Measurements from ENCODE around the gene CRYL1. TPM values are rescaled to one million over a fixed set of nuclear protein-coding genes. Genes with fewer than 3 reads are reported as not detected.

Gene CRYL1
- total RNA-seq, 1 experiment from 2014 or later, result 13.5 TPM

DNA sequence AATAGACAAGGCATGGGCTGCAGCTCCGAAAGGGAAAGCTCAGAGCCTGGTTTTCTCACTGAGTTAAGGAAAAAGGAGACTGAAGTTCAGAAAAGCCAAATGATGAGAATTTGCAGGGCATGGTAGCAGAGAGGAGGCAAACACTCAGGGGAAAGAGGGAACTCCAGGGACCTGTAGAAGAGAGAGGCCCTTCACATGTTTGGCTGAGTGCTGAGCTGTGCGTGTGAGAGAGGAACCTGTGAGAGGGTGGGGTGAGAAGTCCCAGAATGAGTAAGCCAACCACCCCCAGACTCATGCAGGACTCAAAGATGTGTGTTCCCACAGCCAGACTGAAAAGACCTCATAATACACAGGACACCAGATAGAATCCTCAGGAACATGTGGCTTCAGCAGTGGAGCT is 2.8 kb upstream of the CRYL1 start:
- no peak for DNase-seq (ENCODE audit: low read depth)

DNA sequence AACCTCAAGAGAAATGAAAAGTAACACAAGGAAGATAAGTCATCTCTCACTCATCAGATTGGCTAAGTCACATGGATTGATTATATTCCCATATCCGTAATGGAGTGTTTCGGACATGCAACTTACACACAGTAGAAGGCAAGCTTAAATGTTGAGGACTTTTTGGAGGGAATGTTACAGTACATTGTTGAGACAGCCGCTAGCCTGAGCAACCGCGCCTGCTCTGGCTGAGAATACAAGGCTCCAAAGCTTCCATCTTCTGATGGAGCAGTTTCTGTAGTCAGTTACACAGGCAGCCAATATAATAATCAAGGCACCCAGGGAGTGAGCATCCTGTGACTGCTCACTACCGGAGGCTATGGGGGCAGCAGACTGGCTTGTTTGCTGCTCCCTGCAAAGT is 1.0 kb upstream of the CRYL1 start:
- peak; percentile 42 for DNase-seq (ENCODE audit: low read depth)

DNA sequence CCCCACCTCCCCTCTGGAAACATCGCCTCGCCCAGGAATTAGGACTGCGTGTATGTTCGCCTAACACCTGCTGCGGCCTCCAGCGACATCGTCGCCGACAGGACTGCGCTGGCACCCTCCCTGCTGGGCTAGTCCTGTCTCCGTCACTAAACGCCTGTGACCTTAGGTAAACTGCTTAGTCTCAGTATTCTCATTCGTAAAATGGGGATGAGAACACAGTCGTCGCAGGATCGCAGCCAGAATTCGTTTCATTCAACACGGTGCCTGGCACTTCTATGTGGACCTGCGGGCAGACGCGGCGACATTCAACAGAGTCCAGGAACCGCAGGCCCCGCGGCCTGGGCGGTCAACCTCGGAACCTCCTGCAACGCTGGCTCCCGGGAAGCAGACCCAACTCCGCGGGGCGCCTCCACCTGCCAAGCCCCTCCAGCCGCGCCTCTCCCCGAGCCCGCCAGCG is 485 bp downstream of the CRYL1 start:
- peak; percentile 8 for DNase-seq (ENCODE audit: low read depth)

DNA sequence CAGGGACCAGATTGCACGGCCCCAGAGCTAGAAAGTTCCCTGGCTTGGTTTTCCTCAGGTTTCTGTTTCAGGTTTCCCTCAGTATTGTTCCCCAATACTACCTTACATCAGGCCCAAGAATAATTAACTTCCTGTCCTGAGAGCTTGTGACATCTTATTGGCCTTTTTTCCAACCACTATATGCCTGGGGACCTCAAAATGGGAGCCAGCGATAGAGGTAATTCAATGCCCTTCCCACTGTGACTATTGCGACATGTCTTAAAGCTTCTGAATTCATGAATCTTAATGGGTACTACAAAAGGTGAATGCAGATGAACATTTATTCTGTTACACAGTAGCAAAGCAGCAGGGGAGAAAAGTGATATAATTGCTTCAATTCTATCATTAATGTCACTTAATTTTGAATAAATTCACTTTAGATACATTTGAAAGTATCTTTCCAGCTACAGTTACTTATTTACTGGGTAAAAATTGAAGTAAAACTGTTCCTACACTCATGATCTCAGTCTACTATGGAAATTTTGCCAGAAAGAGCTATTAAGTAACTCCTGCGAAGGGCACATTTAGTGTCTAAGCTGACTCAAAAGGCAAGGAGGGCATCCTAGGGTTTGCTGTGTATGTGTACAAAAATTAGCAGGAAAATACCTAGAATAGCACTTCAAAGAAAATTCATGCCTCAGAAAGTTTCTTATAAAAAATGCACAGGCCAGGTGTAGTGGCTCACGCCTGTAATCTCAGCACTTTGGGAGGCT is 4.1 kb downstream of the CRYL1 start:
- no peak for DNase-seq (ENCODE audit: low read depth)

DNA sequence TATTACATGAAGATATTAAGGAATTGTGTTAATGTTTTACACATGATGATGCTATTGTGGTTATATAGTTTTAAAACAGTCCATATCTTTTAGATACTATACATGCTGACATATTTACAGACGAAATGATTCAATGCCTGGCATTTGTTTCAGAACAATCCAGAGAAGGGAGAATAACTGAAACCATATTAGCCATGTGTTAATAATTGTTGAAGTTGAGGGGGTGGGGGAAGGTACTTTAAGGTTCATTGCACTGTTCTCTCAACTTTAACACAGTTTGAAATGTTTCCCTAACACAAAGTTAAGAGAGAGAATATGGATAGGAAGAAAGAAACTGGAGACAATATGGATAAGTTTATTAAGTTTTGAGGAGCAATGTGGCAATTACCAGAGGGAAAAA is 5.8 kb downstream of the CRYL1 start:
- no peak for DNase-seq (ENCODE audit: low read depth)

DNA sequence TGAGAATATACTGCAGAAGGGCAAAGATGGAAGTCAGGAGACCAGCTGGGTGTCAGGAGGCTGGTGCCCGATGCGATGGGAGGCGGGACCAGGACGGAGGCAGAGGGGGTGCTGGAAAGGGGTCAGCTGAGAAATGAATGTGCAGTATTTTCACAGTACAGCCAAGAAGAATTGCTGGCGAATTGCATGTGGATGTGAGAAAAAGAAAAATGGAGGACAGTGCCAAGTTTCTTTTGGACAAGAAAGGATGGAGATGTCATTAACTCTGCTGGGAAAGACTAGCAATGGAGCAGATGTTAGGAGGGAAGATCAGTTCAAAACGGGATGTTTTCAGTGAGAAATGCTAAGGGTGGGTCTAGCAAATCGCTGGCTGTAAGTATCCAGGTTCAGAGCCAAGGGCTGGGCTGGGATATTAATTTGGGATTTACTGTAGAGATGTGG is 7.0 kb downstream of the CRYL1 start:
- DNase-seq (ENCODE audit: low read depth), result no peak

DNA sequence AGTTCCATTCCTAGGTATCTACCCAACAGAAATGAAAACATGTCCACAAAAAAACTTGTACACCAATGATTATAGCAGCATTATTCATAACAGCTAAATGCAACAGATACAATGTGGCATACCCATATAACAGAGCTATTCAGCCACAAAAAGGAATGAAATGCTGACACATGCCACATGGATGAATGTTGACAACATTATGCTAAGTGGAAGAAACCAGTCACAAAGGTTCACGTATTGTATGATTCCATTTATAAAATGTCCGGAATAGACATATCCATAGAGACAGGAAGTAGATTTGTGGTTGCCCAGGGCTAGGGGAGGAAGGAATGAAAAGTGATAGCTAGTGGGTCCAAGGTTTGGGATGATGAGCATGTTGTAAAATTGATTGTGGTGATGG is 10.8 kb downstream of the CRYL1 start:
- DNase-seq (ENCODE audit: low read depth), result peak; percentile 49

DNA sequence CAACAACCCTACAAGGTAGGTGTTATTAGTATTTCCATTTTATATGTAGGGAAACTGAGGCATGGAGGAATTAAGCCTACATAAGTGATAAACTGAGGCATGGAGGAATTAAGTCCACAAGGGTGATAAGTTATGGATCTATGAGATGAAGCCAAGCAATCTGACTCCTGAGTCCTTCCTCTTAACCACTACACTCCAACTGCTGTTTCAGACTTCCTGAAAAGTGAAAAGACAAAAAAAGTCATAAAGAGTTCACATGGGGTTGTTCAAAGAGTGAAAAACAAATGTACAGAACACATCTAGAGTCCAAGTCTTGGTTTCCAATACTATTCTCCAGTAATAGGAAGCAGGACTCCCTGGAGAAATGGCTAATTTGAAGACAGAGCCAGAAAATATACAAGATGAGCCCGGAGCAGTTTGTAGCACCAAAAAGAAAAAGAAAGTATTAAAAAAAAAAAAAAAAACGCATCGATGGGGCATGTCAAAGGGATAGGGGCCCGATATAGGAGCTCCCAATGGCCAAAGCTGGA is 12.1 kb downstream of the CRYL1 start:
- no peak for DNase-seq (ENCODE audit: low read depth)

DNA sequence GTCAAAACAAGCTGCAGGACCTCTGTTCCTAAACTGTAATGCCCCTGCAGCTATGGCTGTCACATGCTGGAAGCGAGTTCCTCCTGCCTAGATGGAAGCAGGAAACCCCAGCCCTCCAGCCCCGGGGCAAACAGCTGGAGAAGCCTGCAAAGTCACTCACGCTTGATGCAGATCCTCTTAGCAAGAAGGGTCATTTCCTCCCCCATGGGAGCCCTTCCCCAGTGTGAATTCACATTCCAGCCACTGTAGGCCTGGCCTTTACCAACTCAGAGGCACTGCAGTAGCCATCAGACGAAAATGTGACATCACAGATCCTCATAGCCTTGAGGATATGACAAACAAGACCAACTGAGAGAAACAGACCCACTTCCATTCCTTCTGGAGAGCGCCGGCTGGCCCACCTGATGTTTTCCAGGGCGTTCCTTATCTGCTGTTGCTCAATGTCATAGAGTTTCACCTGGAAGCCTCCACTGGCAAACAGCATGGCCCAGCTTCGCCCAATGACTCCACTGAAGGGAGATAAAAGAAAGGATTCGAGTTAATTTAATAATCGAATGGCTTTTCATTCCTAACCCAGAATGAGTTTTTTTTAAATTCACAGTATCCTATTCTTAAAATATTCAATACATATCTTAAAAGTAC is 13.5 kb downstream of the CRYL1 start:
- peak; percentile 35 for DNase-seq (ENCODE audit: low read depth)

DNA sequence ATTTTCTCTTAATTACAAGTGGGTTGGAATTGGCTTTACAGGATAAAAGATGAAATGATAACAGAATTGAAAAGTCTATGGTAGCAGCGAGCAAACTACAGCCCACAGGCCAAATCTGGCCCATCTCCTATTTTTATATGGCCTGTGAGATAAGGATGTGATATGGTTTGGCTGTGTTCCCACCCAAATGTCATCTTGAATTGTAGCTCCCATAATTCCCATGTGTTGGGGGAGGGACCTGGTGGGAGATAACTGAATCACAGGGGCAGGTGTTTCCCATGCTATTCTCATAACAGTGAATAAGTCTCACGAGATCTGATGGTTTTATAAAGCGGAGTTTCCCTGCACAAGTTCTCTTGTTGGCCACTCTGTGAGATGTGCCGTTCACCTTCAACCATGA is 19.0 kb downstream of the CRYL1 start:
- no peak for DNase-seq (ENCODE audit: low read depth)

DNA sequence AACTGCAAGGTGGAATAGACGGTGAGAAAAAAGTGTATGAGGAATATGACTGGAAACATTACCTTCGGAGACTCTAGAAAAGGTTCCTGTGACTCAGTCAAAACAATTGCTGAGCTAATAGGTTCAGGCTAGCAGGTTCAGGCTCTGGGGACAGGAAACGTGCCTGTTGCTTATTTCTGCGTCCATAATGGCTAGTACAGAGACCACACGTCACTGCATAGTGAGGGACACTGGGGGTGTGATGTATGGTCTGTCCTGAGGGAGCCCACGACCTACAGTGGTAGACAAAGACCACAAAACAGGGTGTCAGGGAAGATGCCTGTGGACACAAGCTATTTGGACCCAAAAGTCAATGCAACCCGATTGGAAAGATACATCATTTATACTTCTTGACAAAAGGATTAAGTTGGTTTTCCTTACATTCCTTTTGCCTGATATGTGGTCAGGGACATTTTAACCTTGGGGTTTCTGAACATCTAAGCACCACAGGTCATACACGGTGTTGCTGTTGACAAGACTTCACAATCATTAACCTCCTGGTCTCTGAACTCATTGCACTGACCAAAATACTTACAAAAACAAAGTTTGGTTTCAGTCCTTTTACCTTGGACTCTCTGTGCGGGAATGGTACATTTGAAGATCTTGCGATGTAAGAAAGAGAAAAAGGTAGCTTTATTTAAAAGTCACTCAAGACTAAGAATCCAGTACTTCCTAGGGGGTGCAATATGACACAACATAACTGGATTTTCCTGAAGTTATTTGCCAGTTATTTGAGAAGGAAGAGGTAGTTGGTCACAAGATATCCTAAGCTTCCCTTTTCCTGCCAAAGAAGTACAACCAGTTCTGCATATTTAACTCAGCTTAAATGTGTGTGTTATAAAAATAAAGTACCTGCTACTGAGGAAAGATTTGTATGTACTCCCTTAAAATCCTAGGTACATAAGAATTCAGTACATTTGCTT is 20.0 kb downstream of the CRYL1 start:
- DNase-seq (ENCODE audit: low read depth), result no peak

DNA sequence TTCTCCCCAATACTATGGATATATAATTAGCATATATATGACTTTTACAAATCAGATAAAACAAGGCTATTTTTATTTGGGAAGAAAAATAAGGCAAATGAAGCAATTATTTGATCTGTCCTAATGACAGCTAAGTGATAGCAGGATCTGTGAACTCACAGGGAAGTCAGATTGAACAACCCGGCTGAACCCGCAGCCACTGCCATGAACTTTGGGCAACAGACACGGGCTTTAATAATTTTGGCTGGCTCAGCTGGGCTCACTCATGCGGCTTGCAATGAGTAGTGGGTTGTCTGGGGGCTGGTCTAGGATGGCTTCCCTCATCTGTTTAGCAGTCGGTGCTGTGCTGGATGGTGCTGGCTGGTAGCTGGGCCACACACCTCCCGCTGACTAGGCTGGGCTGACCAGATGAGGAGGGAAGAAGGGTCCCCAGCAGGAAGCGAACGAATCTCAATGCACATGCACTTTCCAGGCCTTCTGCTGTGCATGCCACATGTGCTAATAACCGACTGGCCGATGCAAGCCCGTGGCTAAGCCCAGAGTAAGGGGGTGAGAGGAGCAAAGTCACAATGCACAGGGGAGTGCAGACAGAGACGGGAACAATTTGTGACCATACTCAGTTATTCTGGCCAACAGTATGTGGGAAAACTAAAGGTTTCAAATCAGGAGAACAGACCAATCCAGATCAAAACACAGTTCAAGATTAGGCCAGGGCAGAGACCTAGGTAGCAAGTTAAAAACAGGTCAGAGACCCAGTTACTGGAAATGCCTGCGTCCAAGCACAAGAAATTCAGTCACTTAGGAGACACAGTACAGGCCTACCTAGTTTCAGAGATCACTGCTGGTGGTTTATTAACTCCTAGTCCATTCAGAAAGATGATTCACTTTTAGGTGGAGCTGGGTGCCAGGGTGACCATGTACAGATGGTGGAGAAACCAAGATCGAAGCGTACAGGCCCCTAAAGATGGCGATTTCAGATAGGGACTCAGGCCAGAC is 22.3 kb downstream of the CRYL1 start:
- no peak for DNase-seq (ENCODE audit: low read depth)

DNA sequence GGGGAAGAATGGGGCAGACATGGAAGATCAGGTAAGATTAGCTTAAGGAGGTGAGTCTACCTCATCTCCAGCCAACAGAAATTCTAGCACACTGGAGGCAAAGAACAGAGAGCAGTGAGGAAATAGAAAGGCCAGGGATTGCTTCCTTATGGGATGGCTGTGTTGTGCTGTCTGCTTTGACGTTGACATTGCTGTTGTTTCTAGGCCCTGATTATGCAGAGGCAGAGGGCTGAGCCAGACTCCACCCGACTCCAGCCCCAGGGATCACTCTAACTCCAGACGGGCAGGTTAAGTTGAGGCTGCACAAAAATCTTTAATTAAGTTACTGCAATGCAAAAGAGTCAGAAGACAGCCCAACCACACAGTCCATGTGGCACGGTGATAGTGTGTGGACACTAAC is 24.1 kb downstream of the CRYL1 start:
- DNase-seq (ENCODE audit: low read depth), result no peak

DNA sequence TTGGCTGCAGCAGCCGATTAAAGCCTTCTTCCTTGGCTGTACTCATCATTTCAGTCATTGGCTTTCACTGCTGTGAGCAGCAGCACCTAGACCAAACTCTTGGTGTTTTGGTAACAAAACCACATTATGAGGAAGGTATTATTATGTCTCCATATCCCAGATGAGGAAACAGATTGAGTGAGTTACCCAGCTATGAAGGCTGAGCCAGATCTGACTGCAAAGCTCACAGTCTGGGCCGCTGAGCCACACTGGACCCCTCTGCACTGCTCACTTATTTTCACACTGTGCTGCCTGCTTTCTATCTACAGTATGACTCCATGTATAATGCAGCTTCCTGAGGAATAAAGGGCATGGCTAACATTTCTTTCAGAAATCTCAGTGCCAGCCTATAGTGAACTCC is 24.5 kb downstream of the CRYL1 start:
- DNase-seq (ENCODE audit: low read depth), result no peak

DNA sequence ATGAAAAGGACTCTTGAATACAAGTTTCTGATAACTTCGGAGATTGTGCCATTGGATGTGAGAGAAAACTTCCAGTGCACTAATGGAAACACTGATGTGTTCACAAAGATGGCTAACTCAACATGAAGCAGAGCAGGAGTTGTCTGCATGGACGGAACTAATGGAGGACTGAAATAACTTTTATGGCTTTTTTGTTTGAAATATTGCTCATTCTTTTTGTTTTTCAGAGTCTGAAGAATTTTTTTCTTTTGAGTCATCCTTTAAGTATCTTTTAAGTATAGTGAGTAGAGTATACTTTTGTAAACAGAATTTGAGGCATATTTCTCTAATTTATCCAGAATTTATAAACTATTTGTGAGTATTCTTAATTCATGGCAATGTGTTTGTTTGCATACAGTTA is 25.7 kb downstream of the CRYL1 start:
- peak; percentile 18 for DNase-seq (ENCODE audit: low read depth)

DNA sequence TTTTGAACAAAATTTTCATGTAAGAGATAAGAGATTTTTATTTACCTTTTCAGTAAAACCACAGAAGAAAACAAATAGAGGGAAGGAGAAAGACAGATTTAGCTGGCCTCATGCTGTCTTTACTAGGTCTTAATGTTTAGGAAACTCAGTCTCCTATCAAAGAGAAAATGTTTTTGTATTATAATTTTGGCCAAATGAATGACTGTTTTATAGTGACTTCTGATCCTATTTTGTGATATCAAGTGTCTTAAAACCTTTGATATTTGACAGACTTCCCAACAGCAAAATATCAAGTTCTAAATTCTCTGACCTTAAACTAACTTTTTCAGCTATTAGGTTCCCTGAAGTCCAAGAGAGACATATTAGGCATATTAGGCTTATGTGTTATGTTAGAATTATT is 27.0 kb downstream of the CRYL1 start:
- no peak for DNase-seq (ENCODE audit: low read depth)

DNA sequence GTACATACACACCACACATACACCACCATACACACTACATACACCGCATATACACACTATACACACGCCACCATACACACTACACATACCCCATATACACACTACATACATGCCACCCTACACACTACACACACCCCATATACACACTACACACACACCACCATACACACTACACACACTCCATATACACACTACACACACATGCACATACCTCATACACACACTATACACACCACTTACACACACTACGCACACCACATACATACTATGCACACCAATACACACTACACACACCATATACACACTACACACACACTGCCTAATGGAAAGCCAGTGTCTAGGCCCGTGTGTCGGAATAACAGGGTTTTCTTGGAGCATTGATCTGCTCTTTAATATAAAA is 27.5 kb downstream of the CRYL1 start:
- DNase-seq (ENCODE audit: low read depth), result no peak

DNA sequence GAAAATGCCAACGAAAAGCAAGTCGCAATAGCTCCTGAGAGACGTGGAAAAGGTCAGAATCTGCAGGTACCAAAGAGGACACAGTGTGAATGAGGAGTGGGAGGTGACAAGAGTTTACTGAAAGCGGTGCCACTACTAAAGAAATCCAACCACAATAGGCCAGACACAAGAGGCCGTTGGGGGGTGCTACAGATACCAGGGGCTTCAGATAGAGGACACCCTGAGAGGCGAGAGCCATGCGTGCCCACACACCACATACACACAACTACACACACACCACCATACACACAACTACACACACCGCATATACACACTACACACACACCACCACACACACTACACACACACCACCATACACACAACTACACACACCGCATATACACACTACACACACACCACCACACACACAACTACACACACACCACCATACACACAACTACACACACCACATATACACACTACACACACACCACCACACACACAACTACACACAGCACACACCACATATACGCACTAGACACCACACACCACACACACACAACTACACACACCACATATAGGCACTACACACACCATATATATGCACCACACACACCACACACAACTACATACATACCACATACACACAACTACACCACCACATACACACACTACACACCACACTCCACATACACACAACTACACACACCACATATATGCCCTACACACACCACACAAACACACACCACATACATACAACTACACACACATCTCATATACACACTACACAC is 28.5 kb downstream of the CRYL1 start:
- peak; percentile 6 for DNase-seq (ENCODE audit: low read depth)

DNA sequence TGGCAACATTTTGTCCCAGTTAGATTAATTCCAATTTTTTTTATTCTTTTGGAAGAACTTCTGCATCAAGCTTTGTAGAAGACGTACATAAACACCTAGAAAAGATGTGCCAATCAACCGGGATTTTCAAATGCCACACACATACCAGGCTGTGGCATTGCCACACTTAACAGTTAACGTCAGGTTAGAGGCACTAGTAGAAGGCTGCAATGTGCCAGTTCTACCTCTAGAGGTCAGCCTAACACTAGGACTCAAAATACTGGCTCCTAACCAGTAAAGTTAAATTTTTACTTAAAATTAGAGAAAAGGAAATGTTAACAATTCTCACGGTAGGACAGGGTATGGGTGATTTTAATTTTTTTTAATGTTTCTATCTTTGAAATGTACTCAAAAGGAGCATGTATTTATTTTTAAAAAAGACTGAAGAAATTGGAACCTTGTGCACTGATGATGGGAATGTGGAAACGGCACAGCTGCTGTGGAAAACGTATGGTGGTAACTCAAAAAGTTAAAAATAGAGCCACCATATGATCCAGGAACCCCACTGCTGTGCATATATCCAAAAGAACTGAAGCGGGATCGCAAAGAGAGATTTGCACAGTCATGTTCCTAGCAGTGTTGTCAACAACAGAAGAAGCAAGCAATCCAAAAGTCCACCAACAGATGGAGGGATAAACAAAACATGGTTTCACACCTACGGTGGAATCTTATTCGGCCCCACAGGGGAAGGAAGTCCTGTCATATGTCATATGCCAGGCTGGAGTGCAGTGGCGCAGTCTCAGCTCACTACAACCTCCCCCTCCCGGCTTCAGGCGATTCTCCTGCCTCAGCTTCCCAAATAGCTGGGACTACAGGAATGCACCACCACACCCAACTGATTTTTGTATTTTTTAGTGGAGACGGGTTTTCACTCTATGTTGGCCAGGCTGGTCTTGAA is 30.3 kb downstream of the CRYL1 start:
- DNase-seq (ENCODE audit: low read depth), result peak; percentile 54
